Stimulated activated CD4-positive, alpha-beta T cell treated with anti-CD3 and anti-CD28 coated beads, Interleukin-12 subunit alpha, Interleukin-12 subunit beta, amount 100 ng/mL, for 4 hours (primary cell): ENCODE data around the gene YEATS2.

Source experiments
- DNase-seq: peaks from one replicate; pipeline ENCODE4 v3.0.0-alpha.2; 2020

Gene YEATS2

GRCh38 chr3:183845090-183845489, 147.5 kb downstream of the YEATS2 start:
- DNase-seq: no peak

- no peak for DNase-seq
Measured at GRCh38 chr3:183845608-183846288, 148.2 kb downstream of the YEATS2 start.

GRCh38 chr3:183854318-183855035, 156.9 kb downstream of the YEATS2 start:
- no peak for DNase-seq

DNA sequence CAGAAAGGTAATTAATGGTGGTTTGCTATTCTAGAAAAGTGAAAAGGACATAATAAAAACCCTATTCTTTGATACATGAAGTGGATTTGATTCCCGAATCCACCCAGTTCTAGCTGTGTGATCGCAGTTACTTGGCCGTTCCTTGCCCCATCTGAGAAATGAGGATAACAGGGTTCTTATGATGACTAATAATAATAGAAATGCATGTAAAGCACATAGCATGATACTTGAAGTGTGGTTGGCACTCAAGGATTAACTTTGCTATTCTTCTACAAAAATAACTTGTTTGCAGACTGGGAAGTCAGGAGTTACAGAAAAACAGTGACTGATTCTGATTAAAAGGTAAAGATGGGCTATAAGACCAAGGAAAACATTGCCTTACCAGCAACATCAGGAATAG, 160.3 kb downstream of the YEATS2 start:
- no peak for DNase-seq
